GM21360 (cell line): ENCODE measurements around the gene ADCYAP1R1.
"Not testable (repeated sequence)": the region's sequence is repeated elsewhere in the genome, so short reads cannot be mapped to it uniquely, and the experiment has no call there.

Source experiments
- ATAC-seq: cut with Tn5 transposase; IDR thresholded peaks from one replicate; pipeline ENCODE4 v1.9.1; 2021; ENCODE audit warnings: mild to moderate bottlenecking, moderate library complexity; ENCODE audit not compliant: unreplicated experiment

The ADCYAP1R1 gene

GRCh38 chr7:31126976-31127375 is 74.9 kb downstream of the ADCYAP1R1 start:
- ATAC-seq: no peak

- no peak for ATAC-seq
Observed at GRCh38 chr7:31129067-31129466, 77.0 kb downstream of the ADCYAP1R1 start.

- no peak for ATAC-seq
Observed at GRCh38 chr7:31133497-31133896, 81.4 kb downstream of the ADCYAP1R1 start.

GRCh38 chr7:31134246-31135188 is 82.4 kb downstream of the ADCYAP1R1 start:
- ATAC-seq: peak; percentile 89

- no peak for ATAC-seq
Observed at GRCh38 chr7:31137234-31137633, 85.1 kb downstream of the ADCYAP1R1 start.

- ATAC-seq: no peak
Observed at GRCh38 chr7:31145339-31145738, 93.2 kb downstream of the ADCYAP1R1 start.

- no peak for ATAC-seq
Observed at GRCh38 chr7:31146030-31146429, 93.9 kb downstream of the ADCYAP1R1 start.

GRCh38 chr7:31146538-31146937 is 94.4 kb downstream of the ADCYAP1R1 start:
- no peak for ATAC-seq

- ATAC-seq: no peak
Observed at GRCh38 chr7:31151849-31152248, 99.7 kb downstream of the ADCYAP1R1 start.

- not testable (repeated sequence) for ATAC-seq
Observed at GRCh38 chr7:31153318-31153717, 101.2 kb downstream of the ADCYAP1R1 start.

GRCh38 chr7:31160941-31161340 is 108.8 kb downstream of the ADCYAP1R1 start:
- ATAC-seq: no peak
